GM12892 (cell line): ENCODE measurements around the gene ELF1.

Source experiments
- DNase-seq: peaks from one replicate; pipeline ENCODE4 v3.0.0; 2011; ENCODE audit not compliant: insufficient read length
- FAIRE-seq: peaks from 2 replicates; lab custom pipeline; 2011; peaks lifted over from hg19 to GRCh38; lab: Jason Lieb, UNC
- POLR2A ChIP-seq: IDR thresholded peaks from 2 replicates; pipeline ENCODE4 v1.6.1; 2011; ENCODE audit warnings: low read depth, low read length, control low read depth
- POLR2AphosphoS5 ChIP-seq: IDR thresholded peaks from 2 replicates; pipeline ENCODE4 v1.6.1; 2011; ENCODE audit warnings: low read depth, low read length, control low read depth
- TAF1 ChIP-seq: IDR thresholded peaks from 2 replicates; pipeline ENCODE4 v1.6.1; 2011; ENCODE audit warnings: low read depth, mild to moderate bottlenecking, control low read depth, low read length, borderline replicate concordance

The ELF1 gene

GRCh38 chr13:40999416-40999815 lies 19.7 kb downstream of the ELF1 start:
- TF ChIP-seq POLR2AphosphoS5 (0 out of 2 replicates have a peak, but pooled peaks have one; percentile 35), TAF1 (no peak)
- peak; percentile 30 for FAIRE-seq
- DNase-seq = no peak

- TF ChIP-seq TAF1 (no peak), POLR2AphosphoS5 (peak; percentile 57; the same call in 1 of the 2 replicates)
- DNase-seq (no peak), FAIRE-seq (no peak)
These were observed 22.6 kb downstream of the ELF1 start for GRCh38 chr13:40996426-40997092.

- DNase-seq (no peak), FAIRE-seq (peak; percentile 64)
- TF ChIP-seq TAF1 (no peak), POLR2A (0 out of 2 replicates have a peak, but pooled peaks have one; percentile 27), POLR2AphosphoS5 (no peak)
These were observed 23.1 kb downstream of the ELF1 start for GRCh38 chr13:40995997-40996396.

GRCh38 chr13:40994581-40995230 lies 24.4 kb downstream of the ELF1 start:
- FAIRE-seq = peak; percentile 88

GRCh38 chr13:40993987-40994386 lies 25.1 kb downstream of the ELF1 start:
- peak; percentile 70 for FAIRE-seq
- no peak for DNase-seq
- TF ChIP-seq POLR2A (no peak), TAF1 (no peak), POLR2AphosphoS5 (no peak)

More at GRCh38 chr13:40994581-40995230, 24.4 kb downstream of the ELF1 start:
- DNase-seq = no peak
- TF ChIP-seq POLR2AphosphoS5 (no peak; the same call in 1 of the 2 replicates), POLR2A (no peak), TAF1 (no peak)

GRCh38 chr13:40992678-40993518 lies 26.2 kb downstream of the ELF1 start:
- DNase-seq (no peak), FAIRE-seq (peak; percentile 73)
- TF ChIP-seq TAF1 (no peak), POLR2A (no peak), POLR2AphosphoS5 (no peak)

- FAIRE-seq (peak; percentile 85), DNase-seq (no peak)
- no peak for TF ChIP-seq TAF1
- TF ChIP-seq POLR2AphosphoS5 = no peak
- TF ChIP-seq POLR2A = no peak
These were observed 31.4 kb downstream of the ELF1 start for GRCh38 chr13:40987606-40988280.

GRCh38 chr13:40986101-40986856 lies 32.8 kb downstream of the ELF1 start:
- FAIRE-seq (peak; percentile 86), DNase-seq (no peak)
- TF ChIP-seq POLR2A = 0 out of 2 replicates have a peak, but pooled peaks have one; percentile 20
- no peak for TF ChIP-seq POLR2AphosphoS5
- no peak for TF ChIP-seq TAF1

GRCh38 chr13:40985381-40986100 lies 33.6 kb downstream of the ELF1 start:
- peak; percentile 53 for FAIRE-seq
- no peak for TF ChIP-seq POLR2A
- TF ChIP-seq TAF1 = no peak
- TF ChIP-seq POLR2AphosphoS5 = no peak
- no peak for DNase-seq

GRCh38 chr13:40984668-40985366 lies 34.3 kb downstream of the ELF1 start:
- peak; percentile 88 for FAIRE-seq
- TF ChIP-seq POLR2AphosphoS5 = no peak
- TF ChIP-seq POLR2A = no peak
- TF ChIP-seq TAF1 = no peak
- no peak for DNase-seq
